ENCODE measurements around the gene RNF166.
"Not testable (repeated sequence)": the region's sequence is repeated elsewhere in the genome, so short reads cannot be mapped to it uniquely, and the experiment has no call there.

The RNF166 gene

DNA sequence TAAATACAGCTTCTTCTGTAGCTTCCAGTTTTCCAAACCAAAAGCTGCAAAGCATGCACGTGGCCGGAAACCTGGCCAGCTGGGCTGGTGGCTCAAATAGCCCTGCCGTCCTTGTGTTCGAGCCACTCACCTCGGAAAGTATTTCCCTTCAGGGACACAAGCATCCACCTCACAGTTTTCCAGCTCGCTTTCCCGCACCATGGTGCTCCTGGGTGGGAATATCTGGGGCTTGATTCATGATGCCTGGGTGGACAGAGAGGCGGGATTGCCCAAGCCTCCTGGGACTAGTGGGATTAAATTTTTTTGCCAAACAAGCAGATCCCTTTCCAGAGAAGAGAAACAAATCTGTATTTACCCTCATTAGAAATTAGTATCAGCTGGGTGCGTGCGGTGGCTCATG, 36.2 kb downstream of the RNF166 start:
- Histone ChIP-seq H3K27ac (ENCODE audit: low read depth, low read length) (no peak overlapping the region), H3K27me3 (ENCODE audit: control insufficient read depth, low read length) (no peaks in the 10 kb centered on the region), H4K20me1 (ENCODE audit: control insufficient read depth, insufficient read depth, low read depth, low read length) (no peaks in the 10 kb centered on the region), H3K4me2 (ENCODE audit: low read length) (no peak overlapping the region), H3K9me3 (ENCODE audit: control insufficient read depth, insufficient read depth, low read length) (no peaks in the 10 kb centered on the region), H3K36me3 (ENCODE audit: control insufficient read depth, low read length) (peaks cover 29% of the 10 kb centered on the region), H3K9me2 (replicated peaks; ENCODE audit: control insufficient read depth, low read length) (no peaks in the 10 kb centered on the region), H3F3A (ENCODE audit: control insufficient read depth, insufficient read depth) (peaks cover 7% of the 10 kb centered on the region), H3K79me2 (ENCODE audit: control insufficient read depth, low read length) (peaks cover 12% of the 10 kb centered on the region), H3K4me1 (ENCODE audit: control insufficient read depth, low read length) (peaks cover 23% of the 10 kb centered on the region), H3K4me3 (ENCODE audit: low read length) (no peak overlapping the region)
- no peak for TF ChIP-seq EZH2phosphoT487 (IDR thresholded peaks at IDR 0.05; ENCODE audit: borderline replicate concordance, low read length)
- TF ChIP-seq, protein P1, sequence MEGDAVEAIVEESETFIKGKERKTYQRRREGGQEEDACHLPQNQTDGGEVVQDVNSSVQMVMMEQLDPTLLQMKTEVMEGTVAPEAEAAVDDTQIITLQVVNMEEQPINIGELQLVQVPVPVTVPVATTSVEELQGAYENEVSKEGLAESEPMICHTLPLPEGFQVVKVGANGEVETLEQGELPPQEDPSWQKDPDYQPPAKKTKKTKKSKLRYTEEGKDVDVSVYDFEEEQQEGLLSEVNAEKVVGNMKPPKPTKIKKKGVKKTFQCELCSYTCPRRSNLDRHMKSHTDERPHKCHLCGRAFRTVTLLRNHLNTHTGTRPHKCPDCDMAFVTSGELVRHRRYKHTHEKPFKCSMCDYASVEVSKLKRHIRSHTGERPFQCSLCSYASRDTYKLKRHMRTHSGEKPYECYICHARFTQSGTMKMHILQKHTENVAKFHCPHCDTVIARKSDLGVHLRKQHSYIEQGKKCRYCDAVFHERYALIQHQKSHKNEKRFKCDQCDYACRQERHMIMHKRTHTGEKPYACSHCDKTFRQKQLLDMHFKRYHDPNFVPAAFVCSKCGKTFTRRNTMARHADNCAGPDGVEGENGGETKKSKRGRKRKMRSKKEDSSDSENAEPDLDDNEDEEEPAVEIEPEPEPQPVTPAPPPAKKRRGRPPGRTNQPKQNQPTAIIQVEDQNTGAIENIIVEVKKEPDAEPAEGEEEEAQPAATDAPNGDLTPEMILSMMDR (IDR thresholded peaks at IDR 0.05; ENCODE audit: low read depth, low read length, poor library complexity, severe bottlenecking) = no peak

DNA sequence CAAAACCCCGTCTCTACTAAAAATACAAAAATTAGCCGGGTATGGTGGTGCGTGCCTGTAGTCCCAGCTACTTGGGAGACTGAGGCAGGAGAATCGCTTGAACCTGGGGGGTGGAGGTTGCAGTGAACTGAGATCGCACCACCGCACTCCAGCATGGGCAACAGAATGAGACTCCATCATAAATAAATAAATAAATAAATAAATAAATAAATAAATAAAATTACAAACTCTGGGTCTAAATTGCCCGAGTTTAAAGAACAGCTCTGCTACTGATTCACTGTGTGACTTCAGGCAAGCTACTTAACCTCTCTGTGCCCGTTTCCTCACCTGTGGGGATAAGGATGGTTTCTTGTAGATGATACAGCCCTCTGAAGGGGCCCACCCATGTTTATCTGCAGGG, 36.7 kb downstream of the RNF166 start:
- not testable (repeated sequence) for H3K27ac ChIP-seq (ENCODE audit: low read depth, low read length); H3K9me2 ChIP-seq (replicated peaks; ENCODE audit: control insufficient read depth, low read length); H3K9me3 ChIP-seq (ENCODE audit: control insufficient read depth, insufficient read depth, low read length); H3K4me3 ChIP-seq (ENCODE audit: low read length); H3K27me3 ChIP-seq (ENCODE audit: control insufficient read depth, low read length); H4K20me1 ChIP-seq (ENCODE audit: control insufficient read depth, insufficient read depth, low read depth, low read length); H3K4me2 ChIP-seq (ENCODE audit: low read length)
- H3F3A ChIP-seq (ENCODE audit: control insufficient read depth, insufficient read depth) = peaks cover 12% of the 10 kb centered on the region
- peaks cover 29% of the 10 kb centered on the region for H3K36me3 ChIP-seq (ENCODE audit: control insufficient read depth, low read length)
- H3K79me2 ChIP-seq (ENCODE audit: control insufficient read depth, low read length) = peaks cover 12% of the 10 kb centered on the region
- H3K4me1 ChIP-seq (ENCODE audit: control insufficient read depth, low read length) = peaks cover 28% of the 10 kb centered on the region

DNA sequence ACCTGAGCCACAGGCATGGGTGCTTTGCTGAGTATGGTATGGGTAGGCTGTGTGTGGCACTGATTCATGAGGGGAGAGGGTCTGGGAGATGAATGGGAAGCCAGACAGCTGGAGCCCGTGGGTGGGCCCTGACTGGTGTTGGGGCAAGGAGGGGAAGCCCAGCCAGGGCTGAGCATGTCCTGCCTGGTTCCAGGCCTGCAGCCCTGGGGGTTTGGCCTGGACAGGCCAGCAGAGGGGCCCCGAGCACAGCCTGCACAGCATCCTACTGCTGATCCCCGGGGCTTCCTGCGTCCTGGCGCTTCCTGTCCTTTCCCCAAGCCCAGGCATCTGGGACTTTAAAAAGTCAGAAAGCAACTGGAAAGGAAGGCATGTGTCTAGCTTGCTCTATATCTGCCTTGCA, 38.7 kb downstream of the RNF166 start:
- TF ChIP-seq EZH2phosphoT487 (IDR thresholded peaks at IDR 0.05; ENCODE audit: borderline replicate concordance, low read length) = no peak
- TF ChIP-seq, protein P1 (IDR thresholded peaks at IDR 0.05; ENCODE audit: low read depth, low read length, poor library complexity, severe bottlenecking) = no peak
- no peaks in the 10 kb centered on the region for H3K27me3 ChIP-seq (ENCODE audit: control insufficient read depth, low read length)
- no peaks in the 10 kb centered on the region for H3K9me2 ChIP-seq (replicated peaks; ENCODE audit: control insufficient read depth, low read length)
- H3F3A ChIP-seq (ENCODE audit: control insufficient read depth, insufficient read depth) = peaks cover 12% of the 10 kb centered on the region
- peaks cover 33% of the 10 kb centered on the region for H3K4me1 ChIP-seq (ENCODE audit: control insufficient read depth, low read length)
- H3K9me3 ChIP-seq (ENCODE audit: control insufficient read depth, insufficient read depth, low read length) = no peaks in the 10 kb centered on the region
- H3K36me3 ChIP-seq (ENCODE audit: control insufficient read depth, low read length) = peaks cover 33% of the 10 kb centered on the region
- no peak overlapping the region for H3K4me3 ChIP-seq (ENCODE audit: low read length)
- no peaks in the 10 kb centered on the region for H4K20me1 ChIP-seq (ENCODE audit: control insufficient read depth, insufficient read depth, low read depth, low read length)
- H3K79me2 ChIP-seq (ENCODE audit: control insufficient read depth, low read length) = peaks cover 27% of the 10 kb centered on the region
- H3K27ac ChIP-seq (ENCODE audit: low read depth, low read length) = no peak overlapping the region
- H3K4me2 ChIP-seq (ENCODE audit: low read length) = no peak overlapping the region

DNA sequence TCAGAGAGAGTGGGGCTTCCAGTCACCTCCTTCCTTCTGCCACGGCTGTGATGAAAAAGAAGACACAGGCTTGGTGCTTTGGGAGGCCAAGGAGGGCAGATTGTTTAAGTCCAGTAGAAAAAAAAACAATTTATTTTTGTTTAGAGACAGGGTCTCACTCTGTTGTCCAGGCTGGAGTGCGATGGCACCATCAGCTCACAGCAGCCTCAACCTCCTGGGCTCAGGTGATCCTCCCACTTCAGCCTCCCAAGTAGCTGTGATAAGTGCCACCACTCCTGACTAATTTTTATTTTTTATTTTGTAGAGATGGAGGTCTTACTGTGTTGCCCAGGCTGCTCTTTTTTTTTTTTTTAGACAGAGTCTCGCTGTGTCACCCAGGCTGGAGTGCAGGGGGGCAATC, 40.6 kb downstream of the RNF166 start:
- Histone ChIP-seq H3K27ac (ENCODE audit: low read depth, low read length) (peak overlapping the region; percentile 90), H3K79me2 (ENCODE audit: control insufficient read depth, low read length) (peaks cover 46% of the 10 kb centered on the region), H3K4me1 (ENCODE audit: control insufficient read depth, low read length) (peaks cover 42% of the 10 kb centered on the region), H3K9me2 (replicated peaks; ENCODE audit: control insufficient read depth, low read length) (no peaks in the 10 kb centered on the region), H3K9me3 (ENCODE audit: control insufficient read depth, insufficient read depth, low read length) (no peaks in the 10 kb centered on the region), H3F3A (ENCODE audit: control insufficient read depth, insufficient read depth) (peaks cover 12% of the 10 kb centered on the region), H3K27me3 (ENCODE audit: control insufficient read depth, low read length) (no peaks in the 10 kb centered on the region), H3K4me2 (ENCODE audit: low read length) (peak overlapping the region; percentile 71), H3K4me3 (ENCODE audit: low read length) (peak overlapping the region; percentile 92), H4K20me1 (ENCODE audit: control insufficient read depth, insufficient read depth, low read depth, low read length) (peaks cover 10% of the 10 kb centered on the region; the same call in 1 of the 2 replicates), H3K36me3 (ENCODE audit: control insufficient read depth, low read length) (peaks cover 47% of the 10 kb centered on the region)
- no peak for TF ChIP-seq EZH2phosphoT487 (IDR thresholded peaks at IDR 0.05; ENCODE audit: borderline replicate concordance, low read length)

Data from DOHH2 (cell line).